Ishikawa (cell line): ENCODE results near the gene AP3S2.

Experiments
- CEBPB ChIP-seq: IDR thresholded peaks from 2 replicates; pipeline ENCODE4 v1.6.1; 2012
- CREB1 ChIP-seq: IDR thresholded peaks from 2 replicates; pipeline ENCODE4 v1.6.1; 2012; ENCODE audit warnings: low read depth
- EP300 ChIP-seq: IDR thresholded peaks from 2 replicates; pipeline ENCODE4 v1.6.1; 2012; ENCODE audit warnings: borderline replicate concordance
- FOXM1 ChIP-seq: IDR thresholded peaks from 2 replicates; pipeline ENCODE4 v1.6.1; 2012; ENCODE audit warnings: low read depth, borderline replicate concordance
- NFIC ChIP-seq: IDR thresholded peaks from 2 replicates; pipeline ENCODE4 v1.6.1; 2012
- RAD21 ChIP-seq: IDR thresholded peaks from 2 replicates; pipeline ENCODE4 v1.6.1; 2012; ENCODE audit warnings: low read depth
- TAF1 ChIP-seq: IDR thresholded peaks from 2 replicates; pipeline ENCODE4 v1.6.1; 2012; ENCODE audit warnings: low read depth, mild to moderate bottlenecking
- TCF12 ChIP-seq: IDR thresholded peaks from 2 replicates; pipeline ENCODE4 v1.6.1; 2012; ENCODE audit warnings: low read depth
- TEAD4 ChIP-seq: IDR thresholded peaks from 2 replicates; pipeline ENCODE4 v1.6.1; 2012
- YY1 ChIP-seq: IDR thresholded peaks from 2 replicates; pipeline ENCODE4 v1.6.1; 2012; ENCODE audit warnings: low read depth
- ZBTB7A ChIP-seq: IDR thresholded peaks from 2 replicates; pipeline ENCODE4 v1.6.1; 2012; ENCODE audit warnings: low read depth
- TF ChIP-seq, protein P1 (sequence below): IDR thresholded peaks from 2 replicates; pipeline ENCODE4 v1.6.1; 2012
- TF ChIP-seq, protein P2 (sequence below): IDR thresholded peaks from 2 replicates; pipeline ENCODE4 v1.6.1; 2012; ENCODE audit warnings: low read depth, mild to moderate bottlenecking
- TF ChIP-seq, protein P3 (sequence below): IDR thresholded peaks from 2 replicates; pipeline ENCODE4 v1.6.1; 2012

DNA sequence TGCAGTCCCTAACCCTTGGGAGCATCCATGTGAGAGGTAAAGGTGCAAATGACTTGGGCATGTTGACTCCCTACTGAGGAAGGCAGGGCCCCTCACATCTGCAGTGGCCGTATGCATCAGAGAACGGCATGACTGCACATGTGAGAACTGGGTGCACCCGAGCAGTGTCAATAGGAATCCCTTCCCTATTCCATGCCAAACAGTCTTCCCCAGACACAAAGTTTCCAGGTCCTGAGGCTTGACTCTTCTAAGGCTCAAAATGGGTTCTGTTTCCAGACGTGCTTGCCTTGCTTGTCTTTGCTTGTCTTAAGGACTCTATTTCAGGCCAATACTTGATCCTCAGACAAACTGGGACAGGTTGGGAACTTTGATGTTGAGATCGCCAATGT lies 58.6 kb downstream of the AP3S2 start:
- TF ChIP-seq CEBPB: no peak
- TF ChIP-seq TAF1: no peak
- TF ChIP-seq TCF12: no peak
- no peak for TF ChIP-seq FOXM1
- TF ChIP-seq YY1: no peak
- no peak for TF ChIP-seq EP300
- TF ChIP-seq, protein P1, sequence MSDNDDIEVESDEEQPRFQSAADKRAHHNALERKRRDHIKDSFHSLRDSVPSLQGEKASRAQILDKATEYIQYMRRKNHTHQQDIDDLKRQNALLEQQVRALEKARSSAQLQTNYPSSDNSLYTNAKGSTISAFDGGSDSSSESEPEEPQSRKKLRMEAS: no peak
- no peak for TF ChIP-seq ZBTB7A
- no peak for TF ChIP-seq NFIC
- TF ChIP-seq TEAD4: no peak
- TF ChIP-seq RAD21: no peak
- TF ChIP-seq, protein P2, sequence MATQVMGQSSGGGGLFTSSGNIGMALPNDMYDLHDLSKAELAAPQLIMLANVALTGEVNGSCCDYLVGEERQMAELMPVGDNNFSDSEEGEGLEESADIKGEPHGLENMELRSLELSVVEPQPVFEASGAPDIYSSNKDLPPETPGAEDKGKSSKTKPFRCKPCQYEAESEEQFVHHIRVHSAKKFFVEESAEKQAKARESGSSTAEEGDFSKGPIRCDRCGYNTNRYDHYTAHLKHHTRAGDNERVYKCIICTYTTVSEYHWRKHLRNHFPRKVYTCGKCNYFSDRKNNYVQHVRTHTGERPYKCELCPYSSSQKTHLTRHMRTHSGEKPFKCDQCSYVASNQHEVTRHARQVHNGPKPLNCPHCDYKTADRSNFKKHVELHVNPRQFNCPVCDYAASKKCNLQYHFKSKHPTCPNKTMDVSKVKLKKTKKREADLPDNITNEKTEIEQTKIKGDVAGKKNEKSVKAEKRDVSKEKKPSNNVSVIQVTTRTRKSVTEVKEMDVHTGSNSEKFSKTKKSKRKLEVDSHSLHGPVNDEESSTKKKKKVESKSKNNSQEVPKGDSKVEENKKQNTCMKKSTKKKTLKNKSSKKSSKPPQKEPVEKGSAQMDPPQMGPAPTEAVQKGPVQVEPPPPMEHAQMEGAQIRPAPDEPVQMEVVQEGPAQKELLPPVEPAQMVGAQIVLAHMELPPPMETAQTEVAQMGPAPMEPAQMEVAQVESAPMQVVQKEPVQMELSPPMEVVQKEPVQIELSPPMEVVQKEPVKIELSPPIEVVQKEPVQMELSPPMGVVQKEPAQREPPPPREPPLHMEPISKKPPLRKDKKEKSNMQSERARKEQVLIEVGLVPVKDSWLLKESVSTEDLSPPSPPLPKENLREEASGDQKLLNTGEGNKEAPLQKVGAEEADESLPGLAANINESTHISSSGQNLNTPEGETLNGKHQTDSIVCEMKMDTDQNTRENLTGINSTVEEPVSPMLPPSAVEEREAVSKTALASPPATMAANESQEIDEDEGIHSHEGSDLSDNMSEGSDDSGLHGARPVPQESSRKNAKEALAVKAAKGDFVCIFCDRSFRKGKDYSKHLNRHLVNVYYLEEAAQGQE: no peak
- TF ChIP-seq CREB1: no peak
- TF ChIP-seq, protein P3, sequence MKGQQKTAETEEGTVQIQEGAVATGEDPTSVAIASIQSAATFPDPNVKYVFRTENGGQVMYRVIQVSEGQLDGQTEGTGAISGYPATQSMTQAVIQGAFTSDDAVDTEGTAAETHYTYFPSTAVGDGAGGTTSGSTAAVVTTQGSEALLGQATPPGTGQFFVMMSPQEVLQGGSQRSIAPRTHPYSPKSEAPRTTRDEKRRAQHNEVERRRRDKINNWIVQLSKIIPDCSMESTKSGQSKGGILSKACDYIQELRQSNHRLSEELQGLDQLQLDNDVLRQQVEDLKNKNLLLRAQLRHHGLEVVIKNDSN: no peak
